Esophagus muscularis mucosa (tissue), 4 donors: ENCODE data around the gene SPEF2. TPM values are rescaled to one million over a fixed set of nuclear protein-coding genes. Genes with fewer than 3 reads are reported as not detected.
A peak's percentile ranks its signal among the peaks of the same experiment; 100 is the strongest.

Source experiments
- DNase-seq: peaks from one replicate; pipeline ENCODE4 v3.0.0-alpha.2; 2017; ENCODE audit errors: extremely low spot score
- H3K27ac ChIP-seq, 4 donors: fragments of 200-600 bp; sonication (generic); replicated peaks in 1 of 4; 1 replicate in 3 of 4; 2 replicates in 1 of 4; pipeline ENCODE4 v1.5.1; 2016 to 2019; ENCODE audit warnings: mild to moderate bottlenecking in 1 of 4
- H3K27me3 ChIP-seq, 4 donors: fragments of 200-600 bp; sonication (generic); one replicate each; pipeline versions ENCODE4 v1.5.1 to v1.6.0; 2016 to 2019
- H3K36me3 ChIP-seq, 4 donors: fragments of 200-600 bp; sonication (generic); one replicate each; pipeline ENCODE4 v1.5.1; 2016 to 2019
- H3K4me1 ChIP-seq, 4 donors: fragments of 200-600 bp; sonication (generic); one replicate each; pipeline ENCODE4 v1.5.1; 2016 to 2019
- H3K4me3 ChIP-seq, 4 donors: fragments of 200-600 bp; sonication (generic); 1 replicate in 2 of 4; 2 replicates in 2 of 4; pipeline ENCODE4 v1.5.1; 2016 to 2019; ENCODE audit warnings: mild to moderate bottlenecking in 4 of 4, moderate library complexity in 1 of 4
- H3K9me3 ChIP-seq, 4 donors: fragments of 200-600 bp; sonication (generic); 1 replicate in 3 of 4; 2 replicates in 1 of 4; pipeline ENCODE4 v1.5.1; 2016 to 2019
- EP300 ChIP-seq: sonication (generic); formaldehyde crosslinking; IDR thresholded peaks from one replicate; pipeline ENCODE4 v1.6.1; 2017; ENCODE audit warnings: antibody characterized with exemption
- POLR2A ChIP-seq: fragments of 450-650 bp; IDR thresholded peaks from one replicate; pipeline ENCODE4 v1.6.1; 2017; ENCODE audit warnings: antibody characterized with exemption, moderate library complexity, mild to moderate bottlenecking, low read depth
- POLR2AphosphoS5 ChIP-seq, 2 donors: sonication (generic); formaldehyde crosslinking; IDR thresholded peaks; one replicate each; pipeline ENCODE4 v1.6.1; 2017; ENCODE audit warnings: antibody characterized with exemption in 2 of 2
- WGBS: methylation state at CpG from one replicate; pipeline ENCODE4 v1.1.5; 2018; 5-methylcytosine and 5-hydroxymethylcytosine counted together
- intact Hi-C: fragments of 100-400 bp; cut with DNase I; formaldehyde crosslinking; loops from one replicate; pipeline ENCODE4 v1.15.1; 2023
- total RNA-seq, 4 donors: library from RNA; depleted of rRNA; stranded (reverse); fragments of >200 nt; gene quantifications; one replicate each; pipeline versions ENCODE4 v1.1.0 to v1.2.1, GENCODE V29; 2016
- TF ChIP-seq, protein P1 (sequence below), 3 experiments: fragments of 200-600 bp in 2 of 3; fragments of 450-650 bp in 1 of 3; sonication (generic) in 2 of 3; IDR thresholded peaks; one replicate each; pipeline ENCODE4 v1.5.1; 2017 to 2019; ENCODE audit warnings: antibody characterized with exemption in 3 of 3, mild to moderate bottlenecking in 2 of 3, moderate library complexity in 1 of 3

Gene SPEF2
- total RNA-seq, 4 donors from 2014 or later, result 2.8 to 4.6 (median 3.1) TPM

DNA sequence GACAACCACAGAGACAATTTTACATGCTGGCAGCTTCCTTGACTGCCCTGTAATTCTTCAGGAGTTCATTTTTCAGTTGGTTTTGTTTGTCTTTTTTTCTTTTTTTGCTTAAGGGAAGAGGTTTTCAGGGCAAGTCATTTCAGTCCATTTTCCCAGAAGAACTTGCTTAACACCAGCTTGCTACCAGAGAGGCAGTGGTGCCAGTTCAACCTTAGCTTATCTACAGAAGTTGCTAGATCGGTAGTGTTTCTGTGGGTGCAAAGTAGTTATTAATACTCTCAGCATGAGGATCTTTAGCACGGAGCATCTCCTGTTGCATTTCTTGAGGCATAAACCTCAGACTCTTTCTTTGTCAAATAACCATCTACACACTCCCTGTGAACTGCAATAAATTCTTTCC, 1.1 kb downstream of the SPEF2 start:
- WGBS, result 83% methylated on average over 2 of the region's 2 CpGs
- DNase-seq, result no peak
- Histone ChIP-seq H3K9me3 (no peaks in the 10 kb centered on the region), H3K4me1 (peaks cover 0 to 19% (median 15%) of the 10 kb centered on the region in 4 donors), H3K27me3 (no peaks in the 10 kb centered on the region), H3K36me3 (no peaks in the 10 kb centered on the region), H3K4me3 (peak overlapping the region in 2 of 4 donors; percentile 83 to 91), H3K27ac (no peak overlapping the region)
- no peak for TF ChIP-seq POLR2A
- intact Hi-C loops, result no loop called here

DNA sequence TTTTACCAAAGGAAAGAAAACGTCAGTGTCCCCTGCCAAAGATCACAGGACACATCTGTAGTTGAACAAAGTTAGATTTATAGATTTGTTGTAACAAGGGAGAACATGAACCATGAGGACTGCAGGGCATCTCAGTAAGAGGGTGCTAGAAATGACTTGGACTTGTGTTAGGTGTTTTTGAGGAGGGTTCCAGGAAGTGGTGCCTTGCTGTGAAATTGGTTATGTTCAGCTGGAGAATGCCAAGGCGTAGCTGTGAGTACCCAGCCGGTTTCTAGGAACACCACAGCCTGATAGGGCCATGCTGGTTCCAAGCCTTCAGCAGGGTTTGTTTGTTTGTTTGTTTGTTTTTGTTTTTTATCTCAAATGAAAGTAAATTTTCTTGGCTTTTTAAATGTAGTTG, 5.3 kb downstream of the SPEF2 start:
- DNase-seq, result no peak
- Histone ChIP-seq H3K27ac (no peak overlapping the region), H3K4me1 (peaks cover 0 to 12% (median 8%) of the 10 kb centered on the region in 4 donors), H3K36me3 (no peaks in the 10 kb centered on the region), H3K27me3 (no peaks in the 10 kb centered on the region), H3K9me3 (no peaks in the 10 kb centered on the region), H3K4me3 (no peak overlapping the region)
- WGBS, result 86% methylated on average over 3 of the region's 3 CpGs
- intact Hi-C loops, result no loop called here
- TF ChIP-seq EP300 (no peak), POLR2A (no peak), POLR2AphosphoS5 (IDR thresholded peaks at IDR 0.05) (no peak)
- TF ChIP-seq, protein P1, sequence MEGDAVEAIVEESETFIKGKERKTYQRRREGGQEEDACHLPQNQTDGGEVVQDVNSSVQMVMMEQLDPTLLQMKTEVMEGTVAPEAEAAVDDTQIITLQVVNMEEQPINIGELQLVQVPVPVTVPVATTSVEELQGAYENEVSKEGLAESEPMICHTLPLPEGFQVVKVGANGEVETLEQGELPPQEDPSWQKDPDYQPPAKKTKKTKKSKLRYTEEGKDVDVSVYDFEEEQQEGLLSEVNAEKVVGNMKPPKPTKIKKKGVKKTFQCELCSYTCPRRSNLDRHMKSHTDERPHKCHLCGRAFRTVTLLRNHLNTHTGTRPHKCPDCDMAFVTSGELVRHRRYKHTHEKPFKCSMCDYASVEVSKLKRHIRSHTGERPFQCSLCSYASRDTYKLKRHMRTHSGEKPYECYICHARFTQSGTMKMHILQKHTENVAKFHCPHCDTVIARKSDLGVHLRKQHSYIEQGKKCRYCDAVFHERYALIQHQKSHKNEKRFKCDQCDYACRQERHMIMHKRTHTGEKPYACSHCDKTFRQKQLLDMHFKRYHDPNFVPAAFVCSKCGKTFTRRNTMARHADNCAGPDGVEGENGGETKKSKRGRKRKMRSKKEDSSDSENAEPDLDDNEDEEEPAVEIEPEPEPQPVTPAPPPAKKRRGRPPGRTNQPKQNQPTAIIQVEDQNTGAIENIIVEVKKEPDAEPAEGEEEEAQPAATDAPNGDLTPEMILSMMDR (IDR thresholded peaks at IDR 0.05), result no peak

DNA sequence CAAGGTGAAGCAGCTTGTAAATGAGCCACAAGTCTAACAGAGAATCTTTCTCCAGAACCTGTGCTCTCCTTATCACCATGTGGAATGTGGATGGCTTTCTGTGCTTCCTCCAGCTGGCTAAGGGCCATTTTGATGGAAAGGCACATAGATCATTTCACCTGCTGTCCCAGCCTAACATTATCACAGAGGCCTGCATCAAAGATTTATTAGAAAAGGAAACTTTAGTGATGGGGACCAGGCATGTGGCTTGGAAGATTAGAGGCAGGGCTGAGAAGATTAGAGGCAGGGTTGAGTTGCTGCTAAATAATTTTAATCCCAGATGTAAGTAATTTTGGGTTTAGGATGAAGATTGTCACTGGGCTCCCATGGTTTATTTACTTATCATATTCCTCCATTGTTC, 6.3 kb downstream of the SPEF2 start:
- Histone ChIP-seq H3K4me1 (peaks cover 0 to 2% (median 0%) of the 10 kb centered on the region in 4 donors), H3K4me3 (no peak overlapping the region), H3K9me3 (no peaks in the 10 kb centered on the region), H3K27me3 (no peaks in the 10 kb centered on the region), H3K36me3 (peaks cover 0 to 6% (median 0%) of the 10 kb centered on the region in 4 donors), H3K27ac (no peak overlapping the region)
- no peak for DNase-seq
- TF ChIP-seq, protein P1 (IDR thresholded peaks at IDR 0.05), result no peak
- no peak for TF ChIP-seq EP300
- no peak for TF ChIP-seq POLR2AphosphoS5 (IDR thresholded peaks at IDR 0.05)
- TF ChIP-seq POLR2A, result no peak
- intact Hi-C loops, result no loop called here

DNA sequence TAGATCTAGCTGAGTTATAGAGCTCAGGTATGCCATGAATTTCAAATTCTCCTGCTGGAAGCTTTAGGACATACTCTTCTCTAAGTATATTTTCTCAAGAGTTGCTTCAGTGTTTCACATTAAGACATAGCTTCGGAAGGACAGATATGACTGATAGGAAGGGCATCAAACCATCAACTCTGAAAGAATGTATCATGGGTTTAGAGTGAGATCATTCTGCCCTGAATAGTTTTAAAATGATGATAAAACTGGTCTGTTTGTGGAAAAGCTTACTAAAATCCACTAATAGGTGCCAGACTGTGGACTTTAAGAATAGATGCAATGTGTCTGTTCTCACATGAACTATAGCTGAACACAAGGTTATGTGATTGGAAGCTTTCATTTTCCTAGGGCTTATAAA, 8.4 kb downstream of the SPEF2 start:
- no peaks in the 10 kb centered on the region for H3K9me3 ChIP-seq
- no peaks in the 10 kb centered on the region for H3K27me3 ChIP-seq
- H3K27ac ChIP-seq, result no peak overlapping the region
- no peak overlapping the region for H3K4me3 ChIP-seq
- 82% methylated on average over 1 of the region's 1 CpG for WGBS
- DNase-seq, result no peak
- no peaks in the 10 kb centered on the region for H3K4me1 ChIP-seq
- intact Hi-C loops, result no loop called here
- TF ChIP-seq POLR2AphosphoS5 (IDR thresholded peaks at IDR 0.05), result no peak
- TF ChIP-seq, protein P1 (IDR thresholded peaks at IDR 0.05), result no peak
- TF ChIP-seq POLR2A, result no peak
- peaks cover 0 to 22% (median 7%) of the 10 kb centered on the region in 4 donors for H3K36me3 ChIP-seq

DNA sequence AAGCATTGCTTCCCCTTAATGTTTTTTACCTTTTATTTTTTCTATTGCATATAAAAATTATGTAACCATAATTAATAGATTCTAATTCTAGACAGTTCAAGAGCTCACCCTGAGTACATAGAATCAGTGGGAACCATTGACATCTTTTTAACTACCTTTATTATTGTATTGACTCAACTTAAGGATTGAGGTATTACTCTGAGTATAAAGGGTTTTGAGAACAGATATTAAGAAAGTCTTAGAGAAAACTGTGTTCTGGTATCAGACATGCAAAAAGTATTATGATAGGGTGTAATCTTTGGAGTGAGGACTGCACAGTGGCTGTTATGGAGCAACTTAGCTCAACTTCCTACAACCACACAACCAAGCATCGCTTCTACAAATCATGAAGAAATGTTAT, 8.9 kb downstream of the SPEF2 start:
- H3K36me3 ChIP-seq, result peaks cover under 1 to 25% (median 8%) of the 10 kb centered on the region in 4 donors
- H3K27ac ChIP-seq, result no peak overlapping the region
- no peaks in the 10 kb centered on the region for H3K9me3 ChIP-seq
- TF ChIP-seq EP300 (no peak), POLR2AphosphoS5 (IDR thresholded peaks at IDR 0.05) (no peak), POLR2A (no peak)
- TF ChIP-seq, protein P1 (IDR thresholded peaks at IDR 0.05), result no peak
- intact Hi-C loops, result no loop called here
- no peaks in the 10 kb centered on the region for H3K27me3 ChIP-seq
- no peak for DNase-seq
- H3K4me1 ChIP-seq, result no peaks in the 10 kb centered on the region
- WGBS, result 85% methylated on average over 1 of the region's 1 CpG
- H3K4me3 ChIP-seq, result no peak overlapping the region
